ENCODE measurements around the gene SPATA3. TPM values are rescaled to one million over a fixed set of nuclear protein-coding genes. Genes with fewer than 3 reads are reported as not detected.

Gene SPATA3
- polyA plus RNA-seq, 1 experiment, result not detected

GRCh38 chr2:231037202-231037730 is 41.3 kb downstream of the SPATA3 start, which contains the start of gene C2orf72:
TSS of gene C2orf72 (plus strand) at chr2:231037523. CDS start at chr2:231037566, 43 bp downstream.
- Histone ChIP-seq H3K9me3 (ENCODE audit: control insufficient read depth, insufficient read depth, low read length) (no peaks in the 10 kb centered on the region; the same call in 1 of the 2 replicates), H3K4me3 (ENCODE audit: low read depth, low read length) (no peak within 1 kb of the TSS), H3K27me3 (ENCODE audit: control insufficient read depth, insufficient read depth, low read length) (peaks cover 54% of the 10 kb centered on the region), H3K27ac (ENCODE audit: low read depth, low read length) (no peak within 1 kb of the TSS)
- POLR2A ChIA-PET, result no interaction called here
- DNase-seq (ENCODE audit: low read depth, low spot score), result no peak
- no peak for TF ChIP-seq CTCF (IDR thresholded peaks at IDR 0.05; ENCODE audit: low read depth, low read length)
- CTCF ChIA-PET, result interaction anchor here (0.6 kb wide), 1 partner anchor 526 kb away, joined by 3 read pairs; no protein-coding TSS in a partner anchor

- ChIA-PET CTCF (interaction anchor here (0.8 kb wide), 1 partner anchor 15 kb away, joined by 4 read pairs; no protein-coding TSS in a partner anchor), POLR2A (no interaction called here)
- Histone ChIP-seq H3K9me3 (ENCODE audit: control insufficient read depth, insufficient read depth, low read length) (no peaks in the 10 kb centered on the region; the same call in 1 of the 2 replicates), H3K27me3 (ENCODE audit: control insufficient read depth, insufficient read depth, low read length) (peaks cover 51% of the 10 kb centered on the region), H3K4me3 (ENCODE audit: low read depth, low read length) (no peak overlapping the region), H3K27ac (ENCODE audit: low read depth, low read length) (no peak overlapping the region)
- TF ChIP-seq CTCF (IDR thresholded peaks at IDR 0.05; ENCODE audit: low read depth, low read length), result no peak
- no peak for DNase-seq (ENCODE audit: low read depth, low spot score)
Measured at GRCh38 chr2:231037731-231038482, 42.0 kb downstream of the SPATA3 start.

- ChIA-PET POLR2A (no interaction called here), CTCF (interaction anchor here (0.8 to 1.2 kb wide), 3 partner anchors 14 to 136 kb away, joined by 3 to 5 read pairs (median 4); no protein-coding TSS in a partner anchor)
- no peak for TF ChIP-seq CTCF (IDR thresholded peaks at IDR 0.05; ENCODE audit: low read depth, low read length)
- Histone ChIP-seq H3K9me3 (ENCODE audit: control insufficient read depth, insufficient read depth, low read length) (no peaks in the 10 kb centered on the region; the same call in 1 of the 2 replicates), H3K4me3 (ENCODE audit: low read depth, low read length) (no peak overlapping the region), H3K27ac (ENCODE audit: low read depth, low read length) (no peak overlapping the region), H3K27me3 (ENCODE audit: control insufficient read depth, insufficient read depth, low read length) (peaks cover 52% of the 10 kb centered on the region)
- DNase-seq (ENCODE audit: low read depth, low spot score), result no peak
Measured at GRCh38 chr2:231038483-231039293, 42.8 kb downstream of the SPATA3 start.

- CTCF ChIA-PET, result interaction anchor here (1.0 to 1.2 kb wide), 2 partner anchors 14 to 137 kb away, joined by 3 to 5 read pairs; no protein-coding TSS in a partner anchor
- Histone ChIP-seq H3K9me3 (ENCODE audit: control insufficient read depth, insufficient read depth, low read length) (no peaks in the 10 kb centered on the region; the same call in 1 of the 2 replicates), H3K27ac (ENCODE audit: low read depth, low read length) (no peak overlapping the region), H3K4me3 (ENCODE audit: low read depth, low read length) (no peak overlapping the region), H3K27me3 (ENCODE audit: control insufficient read depth, insufficient read depth, low read length) (peaks cover 52% of the 10 kb centered on the region)
- no peak for TF ChIP-seq CTCF (IDR thresholded peaks at IDR 0.05; ENCODE audit: low read depth, low read length)
- POLR2A ChIA-PET, result no interaction called here
- no peak for DNase-seq (ENCODE audit: low read depth, low spot score)
Measured at GRCh38 chr2:231039294-231039664, 43.4 kb downstream of the SPATA3 start.
